ENCODE data around the gene MAMDC2. TPM values are rescaled to one million over a fixed set of nuclear protein-coding genes. Genes with fewer than 3 reads are reported as not detected.

Gene MAMDC2
- total RNA-seq, 4 donors from 2014 or later: 15.8 to 19.6 (median 18.4) TPM

GRCh38 chr9:70250221-70250620, 206.6 kb downstream of the MAMDC2 start:
- WGBS, 2 donors: 98% methylated on average over 1 of the region's 1 CpG
- DNase-seq: no peak
- Histone ChIP-seq H3K27me3 (no peaks in the 10 kb centered on the region), H3K9me3 (no peaks in the 10 kb centered on the region), H3K27ac (no peak overlapping the region), H3K4me1 (no peaks in the 10 kb centered on the region), H3K4me3 (replicated peaks in 1 of 3) (no peak overlapping the region), H3K36me3 (no peaks in the 10 kb centered on the region)
- intact Hi-C loops (cut with DNase I): no loop called here
- TF ChIP-seq CTCF (IDR thresholded peaks at IDR 0.05): no peak
- TF ChIP-seq POLR2A (IDR thresholded peaks at IDR 0.05): no peak

DNA sequence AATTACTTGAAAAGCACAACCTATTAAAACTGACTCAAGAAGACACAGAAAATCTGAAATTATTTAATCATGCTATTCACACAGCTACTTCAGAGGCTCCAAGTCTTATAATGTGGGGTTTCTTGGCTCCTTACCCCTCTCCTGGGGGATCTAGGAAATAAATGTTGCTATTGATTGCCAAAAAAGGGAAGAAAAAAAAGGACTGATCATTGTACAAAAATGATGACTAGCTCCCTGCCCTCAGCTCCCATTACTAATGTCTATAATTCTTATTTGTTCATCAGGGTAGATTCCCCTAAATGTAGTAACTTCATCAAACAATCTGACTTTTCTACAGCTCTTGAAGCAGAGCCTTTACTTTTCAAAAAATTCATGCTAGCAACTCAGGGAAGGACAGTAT, 211.8 kb downstream of the MAMDC2 start:
- DNase-seq: no peak
- Histone ChIP-seq H3K27me3 (no peaks in the 10 kb centered on the region), H3K4me1 (peaks cover 21 to 28% of the 10 kb centered on the region in 2 donors), H3K36me3 (no peaks in the 10 kb centered on the region), H3K4me3 (replicated peaks in 1 of 3) (peak overlapping the region in 1 of 3 donors; percentile 2), H3K27ac (peak overlapping the region in 1 of 3 donors; percentile 90), H3K9me3 (no peaks in the 10 kb centered on the region)
- intact Hi-C loops (cut with DNase I): no loop called here
- TF ChIP-seq CTCF (IDR thresholded peaks at IDR 0.05) (no peak), POLR2A (IDR thresholded peaks at IDR 0.05) (no peak)

GRCh38 chr9:70256123-70256551, 212.5 kb downstream of the MAMDC2 start:
- H3K27me3 ChIP-seq: no peaks in the 10 kb centered on the region
- peaks cover 28 to 31% of the 10 kb centered on the region in 2 donors for H3K4me1 ChIP-seq
- TF ChIP-seq CTCF (IDR thresholded peaks at IDR 0.05): no peak
- TF ChIP-seq POLR2A (IDR thresholded peaks at IDR 0.05): peak in 1 of 2 donors; percentile 47
- intact Hi-C loops (cut with DNase I): no loop called here
- no peaks in the 10 kb centered on the region for H3K9me3 ChIP-seq
- no peaks in the 10 kb centered on the region for H3K36me3 ChIP-seq
- no peak for DNase-seq
- WGBS, 2 donors: 33 to 41% methylated on average over 7 of the region's 7 CpGs
- H3K4me3 ChIP-seq (replicated peaks in 1 of 3): peak overlapping the region in 2 of 3 donors; percentile 2 to 20
- H3K27ac ChIP-seq: peak overlapping the region in 2 of 3 donors; percentile 90 to 95

DNA sequence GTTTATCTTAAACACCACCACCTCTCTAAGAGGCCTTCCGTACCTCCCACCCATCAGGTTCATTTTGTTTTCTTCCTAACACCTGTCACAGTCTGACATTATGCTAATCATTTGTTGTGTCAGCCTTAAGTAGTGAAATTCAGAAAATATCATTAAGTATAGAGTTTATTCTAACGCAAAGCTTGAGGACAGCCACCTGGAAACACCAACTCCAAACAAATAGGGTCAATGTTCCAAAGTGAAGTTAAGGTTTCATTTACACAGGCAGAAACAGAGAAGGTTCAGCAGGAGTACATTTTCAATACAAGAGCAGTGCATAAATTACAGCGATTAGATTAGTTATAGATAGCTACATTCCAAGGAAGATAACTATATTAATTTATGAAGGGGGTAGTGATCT, 213.9 kb downstream of the MAMDC2 start:
- Histone ChIP-seq H3K4me1 (peaks cover 31% of the 10 kb centered on the region in 2 donors), H3K36me3 (no peaks in the 10 kb centered on the region), H3K4me3 (replicated peaks in 1 of 3) (peak overlapping the region in 1 of 3 donors; percentile 80), H3K27me3 (no peaks in the 10 kb centered on the region), H3K9me3 (no peaks in the 10 kb centered on the region), H3K27ac (peak overlapping the region; percentile 90 to 95 (median 91))
- WGBS, 2 donors: 60 to 70% methylated on average over 3 of the region's 3 CpGs
- TF ChIP-seq POLR2A (IDR thresholded peaks at IDR 0.05) (no peak), CTCF (IDR thresholded peaks at IDR 0.05) (no peak)
- intact Hi-C loops (cut with DNase I): no loop called here
- no peak for DNase-seq

DNA sequence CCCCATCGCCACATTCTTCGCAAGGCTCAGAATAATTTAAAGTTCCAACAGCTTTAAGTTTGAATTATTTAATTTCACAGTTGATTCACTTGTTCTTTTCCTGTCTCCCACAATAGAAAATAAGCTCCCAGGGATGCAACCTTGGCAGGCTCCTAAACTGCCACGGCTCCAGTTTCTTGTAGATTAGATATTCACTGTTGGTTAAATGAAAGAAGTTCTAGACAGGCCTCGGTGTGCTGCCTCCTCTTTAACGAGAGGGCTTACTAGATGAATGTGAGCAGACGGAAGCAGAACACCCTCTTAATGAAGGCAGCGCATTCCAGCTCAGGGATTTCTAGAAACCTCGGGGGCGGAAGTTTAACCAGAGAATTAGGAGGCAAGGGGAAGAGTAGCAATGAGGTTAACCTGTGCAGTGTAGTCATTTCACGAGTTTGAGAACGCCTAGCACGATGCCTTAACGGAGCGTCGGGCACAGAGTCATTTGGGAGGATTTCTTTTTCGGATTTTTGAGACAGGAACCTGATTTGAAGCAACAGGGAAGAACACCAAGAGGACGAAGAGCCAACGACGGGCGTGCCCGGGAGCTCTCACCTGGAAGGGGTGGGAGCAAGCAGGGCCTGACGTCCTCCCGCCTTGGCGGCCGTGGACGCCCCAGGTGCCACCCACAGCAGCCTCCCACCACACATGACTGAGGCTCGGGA, 214.5 kb downstream of the MAMDC2 start:
- Histone ChIP-seq H3K27me3 (no peaks in the 10 kb centered on the region), H3K4me1 (peaks cover 31% of the 10 kb centered on the region in 2 donors), H3K4me3 (replicated peaks in 1 of 3) (peak overlapping the region in 2 of 3 donors; percentile 19 to 80), H3K36me3 (no peaks in the 10 kb centered on the region), H3K27ac (peak overlapping the region; percentile 90 to 95 (median 91)), H3K9me3 (no peaks in the 10 kb centered on the region)
- peak; percentile 84 for DNase-seq
- intact Hi-C loops (cut with DNase I): no loop called here
- WGBS, 2 donors: 7 to 9% methylated on average over 26 of the region's 27 CpGs
- TF ChIP-seq POLR2A (IDR thresholded peaks at IDR 0.05) (peak in 1 of 2 donors; percentile 22), CTCF (IDR thresholded peaks at IDR 0.05) (no peak)

All from thyroid gland (tissue), 4 donors.